ENCODE results near the gene SPON2. TPM values are rescaled to one million over a fixed set of nuclear protein-coding genes. Genes with fewer than 3 reads are reported as not detected.

SPON2 gene
- 10 to 100 TPM; 14.0 to 33.0 TPM for total RNA-seq
- long read RNA-seq, transcript SPON2-201 (6 exons, 1,869 nt), result major isoform, 6 of 12 reads
- long read RNA-seq, partial matches to known transcripts, result 4 of 12 reads
- long read RNA-seq, other reads (novel, unspliced or antisense), result 2 of 12 reads

DNA sequence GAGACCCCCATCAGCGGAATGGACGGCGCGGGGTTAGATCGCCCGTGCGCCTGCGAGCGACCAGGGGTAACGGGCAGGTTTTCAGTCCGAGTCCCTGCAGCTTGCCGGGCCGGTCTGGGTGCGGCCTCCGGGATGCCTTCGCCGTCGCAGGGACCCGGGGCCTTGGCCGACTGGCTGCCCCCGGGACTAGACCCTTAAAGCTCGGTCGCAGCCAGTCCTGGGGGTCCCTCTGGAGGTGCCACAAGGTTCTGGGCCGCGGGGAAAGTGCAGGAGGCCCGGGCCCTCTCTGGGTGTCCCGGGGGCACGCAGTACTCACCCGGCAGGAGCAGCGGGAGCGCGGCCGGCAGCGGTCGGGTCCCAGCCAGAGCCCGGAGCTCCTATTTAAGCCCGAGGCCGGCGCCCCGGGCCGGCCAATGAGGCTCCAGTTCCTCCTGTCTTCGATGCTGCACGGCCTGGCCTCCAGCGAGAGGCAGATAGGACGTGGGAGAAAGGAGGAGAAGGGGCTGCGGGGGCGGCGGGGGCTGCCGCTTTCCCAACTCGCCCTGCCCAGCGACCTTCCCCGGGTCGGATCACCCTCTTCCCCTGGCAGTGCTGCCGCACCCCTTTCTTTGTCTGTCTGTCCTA lies at the start of gene SPON2:
TSS of gene SPON2 (minus strand) at position 356 of the 624 bp plus-strand sequence.
- intact Hi-C loops (cut with DNase I), result no loop called here
- peak; percentile 27 to 47 for ATAC-seq
- peak; percentile 50 for DNase-seq

DNA sequence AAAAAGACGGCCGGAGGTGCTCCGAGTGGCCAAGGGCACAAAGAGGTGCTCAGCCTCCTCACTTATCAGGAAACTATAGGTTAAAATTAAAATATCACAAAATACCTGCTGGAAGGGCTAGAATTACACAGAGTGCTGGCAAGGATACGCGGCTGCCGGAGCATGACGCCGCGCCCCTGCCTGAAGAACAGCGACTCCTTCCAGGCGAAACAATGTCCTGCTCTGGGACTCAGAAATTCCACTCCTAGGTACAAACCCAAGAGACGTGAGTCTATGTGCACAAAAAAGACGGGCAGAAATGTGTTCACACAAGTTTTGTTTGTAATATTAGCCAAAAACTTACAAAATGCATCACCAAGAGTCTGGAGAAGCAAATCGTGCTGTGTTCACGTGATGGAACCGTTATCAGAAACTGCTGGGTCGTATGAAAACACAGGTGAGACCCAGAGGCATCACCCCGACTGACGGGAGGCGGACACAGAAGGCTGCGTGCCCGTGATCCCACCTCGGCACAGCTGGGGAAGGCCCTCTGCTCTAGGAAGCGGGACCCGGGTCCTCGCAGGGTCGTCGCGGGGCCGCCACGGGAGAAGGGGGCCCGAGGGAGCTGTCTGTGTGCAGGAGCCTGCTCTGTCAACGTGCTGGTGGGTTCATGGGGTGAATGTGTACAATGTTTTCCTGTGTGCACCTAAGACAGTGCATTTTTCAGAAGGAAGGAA lies 48.9 kb upstream of the SPON2 start:
- intact Hi-C loops (cut with DNase I), result no loop called here
- no peak for ATAC-seq

DNA sequence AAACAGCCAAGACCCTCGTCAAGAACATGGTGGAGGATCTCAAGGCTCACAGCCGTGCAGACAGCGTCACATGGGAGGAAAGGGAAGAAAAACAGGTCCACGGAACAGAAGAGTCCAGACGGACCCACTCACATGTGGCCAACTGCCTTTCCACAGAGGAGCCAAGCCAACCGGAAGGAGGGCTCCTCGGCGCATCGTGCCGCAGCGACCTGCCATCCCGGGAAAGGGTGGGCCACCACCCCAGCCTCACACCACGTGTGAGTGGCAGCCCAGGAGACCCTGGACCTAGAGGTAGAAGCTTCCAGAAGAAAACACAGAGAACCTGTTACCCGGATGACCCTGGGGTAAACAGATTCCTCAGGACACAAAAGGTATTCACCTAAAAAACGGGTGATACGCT lies 48.2 kb upstream of the SPON2 start:
- no peak for DNase-seq
- intact Hi-C loops (cut with DNase I), result no loop called here
- no peak for ATAC-seq

More for the DNA sequence above, 48.9 kb upstream of the SPON2 start:
- no peak for DNase-seq

DNA sequence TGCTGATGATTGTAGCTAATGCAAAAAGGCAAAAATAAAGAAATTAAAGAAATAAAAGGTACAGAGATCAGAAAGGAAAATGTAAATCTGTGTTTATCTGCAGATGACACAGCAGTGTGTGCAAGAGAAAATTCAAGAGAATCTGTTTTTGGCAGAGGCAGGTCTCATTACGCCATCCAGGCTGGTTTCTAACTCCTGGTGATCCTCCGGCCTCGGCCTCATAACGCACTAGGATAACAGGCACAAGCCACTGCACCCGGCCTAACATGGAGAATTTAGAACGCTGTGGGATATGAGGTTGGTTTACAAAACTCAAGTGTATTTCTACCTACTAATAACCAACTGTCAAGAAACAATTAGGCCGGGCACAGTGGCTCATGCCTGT lies 47.2 kb upstream of the SPON2 start:
- DNase-seq (no peak), ATAC-seq (no peak)
- intact Hi-C loops (cut with DNase I), result no loop called here

DNA sequence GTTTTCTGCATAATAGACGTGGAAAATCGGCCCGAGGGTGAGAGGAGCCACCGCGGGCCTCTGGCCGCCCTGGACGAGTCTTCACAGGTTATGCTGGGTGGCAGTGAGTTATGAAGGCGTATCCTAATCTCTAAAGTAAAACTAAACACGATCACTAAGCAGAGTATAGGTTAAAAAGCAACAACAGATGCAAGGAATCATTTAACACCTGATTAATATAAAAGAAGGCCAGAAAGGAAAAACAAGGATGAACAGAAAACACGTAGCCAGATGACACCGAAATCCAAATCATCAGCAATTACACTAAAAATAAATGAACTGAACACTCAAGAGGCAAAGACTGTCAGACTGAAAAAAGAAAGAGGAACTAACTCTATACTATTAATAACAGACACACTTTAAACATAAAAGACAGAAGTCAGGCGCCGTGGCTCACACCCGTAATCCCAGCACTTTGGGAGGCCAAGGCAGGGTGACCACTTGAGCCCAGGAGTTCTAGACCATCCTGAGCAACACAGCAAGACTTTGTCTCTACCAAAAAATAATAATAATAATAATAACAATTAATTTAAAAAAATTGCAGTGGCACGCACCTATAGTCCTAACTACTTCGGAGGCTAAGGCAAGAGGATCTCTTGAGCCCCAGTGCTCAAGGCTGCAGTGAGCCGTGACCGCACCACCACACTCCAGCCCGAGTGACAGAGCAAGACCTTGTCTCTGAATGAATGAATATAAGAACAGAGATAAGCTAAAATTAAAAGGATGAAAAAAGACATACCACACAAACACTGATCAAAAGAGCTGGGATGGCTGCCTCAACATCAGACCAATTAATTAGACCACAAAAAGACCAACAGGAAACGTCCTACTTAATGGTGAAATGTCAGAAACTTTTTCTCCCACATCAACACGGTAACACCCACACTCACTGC lies 46.5 kb upstream of the SPON2 start:
- intact Hi-C loops (cut with DNase I), result no loop called here
- no peak for DNase-seq
- no peak for ATAC-seq

DNA sequence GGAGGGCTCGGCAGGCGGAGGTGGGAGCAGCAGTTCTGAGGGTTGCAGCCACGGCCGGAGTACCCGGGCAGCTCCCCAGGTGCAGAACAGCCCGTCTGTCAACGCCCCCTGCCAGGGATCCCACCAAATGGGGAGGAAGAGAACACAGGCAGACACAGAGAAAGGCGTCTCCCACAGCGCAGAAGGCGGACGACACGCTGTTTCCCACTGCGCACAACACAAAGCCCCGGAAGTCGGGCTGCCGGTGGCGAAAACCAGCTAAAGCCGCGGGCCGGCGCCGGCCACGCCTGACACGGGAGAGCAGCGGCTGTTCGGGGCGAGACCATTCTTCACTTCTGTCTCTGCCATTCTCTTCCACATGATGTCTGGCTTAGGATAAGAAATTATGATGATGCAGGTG lies 45.0 kb upstream of the SPON2 start:
- intact Hi-C loops (cut with DNase I), result no loop called here
- DNase-seq (no peak), ATAC-seq (no peak)

DNA sequence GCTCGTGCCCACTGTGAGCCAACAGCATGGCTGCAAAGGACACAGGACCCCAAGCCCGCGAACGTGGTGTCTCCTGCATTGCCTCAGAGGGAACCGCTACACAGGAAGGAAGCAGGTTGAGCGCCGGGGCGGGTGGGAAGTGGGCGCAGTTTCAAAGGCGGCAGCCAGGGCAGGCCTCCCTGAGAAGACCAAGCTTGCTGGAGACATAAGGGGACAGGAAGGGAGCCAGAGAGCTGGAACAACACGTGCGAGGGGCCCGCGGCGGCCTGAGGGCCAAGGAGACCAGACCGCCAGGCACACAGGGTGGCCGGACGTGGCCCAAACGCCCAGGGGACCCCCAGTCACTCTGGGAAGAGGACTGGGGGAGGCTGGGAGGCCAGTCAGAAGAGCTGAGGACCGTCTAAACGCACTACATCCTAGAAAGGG lies 44.5 kb upstream of the SPON2 start:
- peak; percentile 6 to 32 for ATAC-seq

DNA sequence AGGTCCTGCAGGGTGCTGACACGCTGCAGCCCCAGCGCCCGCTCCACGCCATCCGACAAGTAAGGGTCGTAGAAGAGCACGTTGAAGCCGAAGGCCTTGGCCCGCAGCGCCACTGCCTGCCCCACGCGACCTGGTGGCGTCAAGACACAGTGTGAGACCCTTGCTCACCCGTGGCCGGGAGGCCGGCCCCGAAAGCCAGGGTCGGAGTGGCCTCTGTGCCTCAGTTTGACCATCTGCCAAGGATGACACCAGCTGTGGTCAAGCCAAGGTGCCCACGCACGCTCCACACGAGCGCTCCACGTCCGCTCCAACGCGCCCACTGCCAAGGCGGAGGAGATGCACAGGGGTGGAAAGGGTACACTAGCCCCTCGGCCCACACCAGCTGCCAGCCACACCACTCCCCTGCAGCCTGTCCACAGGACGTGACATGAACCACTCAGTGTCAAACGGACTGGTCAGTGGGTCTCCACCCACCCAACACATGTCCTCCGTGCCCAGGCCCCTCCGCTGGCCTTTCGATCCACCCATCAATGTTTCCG lies 43.8 kb upstream of the SPON2 start:
- intact Hi-C loops (cut with DNase I), result no loop called here
- DNase-seq, result no peak
- no peak for ATAC-seq

More for the DNA sequence above, 44.5 kb upstream of the SPON2 start:
- peak; percentile 67 for DNase-seq
- intact Hi-C loops (cut with DNase I), result no loop called here

DNA sequence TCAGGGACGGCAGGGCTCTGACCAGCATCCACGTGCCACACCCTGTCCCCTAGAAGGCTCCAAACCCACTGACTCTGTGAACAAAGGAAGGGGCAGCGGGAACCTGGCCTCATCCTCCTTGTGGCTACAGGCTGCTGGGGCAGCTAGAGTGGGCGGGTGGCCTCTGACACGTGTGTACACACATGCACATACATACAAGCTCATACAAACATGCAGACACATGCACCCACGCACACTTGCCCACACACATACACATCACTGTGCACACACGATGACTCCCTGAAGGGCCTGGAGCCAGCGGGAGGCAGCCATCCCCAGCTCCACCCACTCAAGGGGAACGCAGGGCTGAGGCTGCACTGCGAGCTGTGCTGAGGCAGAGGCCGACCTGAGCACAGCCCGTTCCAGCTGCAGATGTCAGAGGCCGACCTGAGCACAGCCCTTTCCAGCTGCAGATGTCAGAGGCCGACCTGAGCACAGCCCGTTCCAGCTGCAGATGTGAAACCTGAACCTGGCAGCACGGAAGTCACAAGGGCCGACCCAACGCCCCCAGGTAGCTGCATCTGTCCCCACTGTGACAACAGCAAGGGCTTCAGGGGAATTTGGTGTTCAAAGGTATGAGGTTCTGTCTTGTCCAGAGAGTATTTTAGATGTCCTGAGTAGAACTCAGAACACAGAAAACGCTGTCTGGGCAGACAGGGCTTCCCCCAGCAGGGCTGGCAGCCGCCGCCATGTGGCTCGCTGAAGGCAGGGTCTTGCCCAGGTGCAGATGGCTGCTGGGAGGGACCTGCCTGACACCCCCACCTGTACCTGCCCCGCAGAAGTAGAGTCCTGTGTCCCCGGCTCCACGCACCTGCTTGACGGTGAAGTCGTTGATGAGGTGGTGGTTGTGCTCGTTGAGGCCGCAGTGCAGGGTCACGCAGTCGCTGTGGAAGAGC lies 43.0 kb upstream of the SPON2 start:
- ATAC-seq, result peak in 1 of 2 donors; percentile 5
- DNase-seq, result no peak
- intact Hi-C loops (cut with DNase I), result no loop called here

DNA sequence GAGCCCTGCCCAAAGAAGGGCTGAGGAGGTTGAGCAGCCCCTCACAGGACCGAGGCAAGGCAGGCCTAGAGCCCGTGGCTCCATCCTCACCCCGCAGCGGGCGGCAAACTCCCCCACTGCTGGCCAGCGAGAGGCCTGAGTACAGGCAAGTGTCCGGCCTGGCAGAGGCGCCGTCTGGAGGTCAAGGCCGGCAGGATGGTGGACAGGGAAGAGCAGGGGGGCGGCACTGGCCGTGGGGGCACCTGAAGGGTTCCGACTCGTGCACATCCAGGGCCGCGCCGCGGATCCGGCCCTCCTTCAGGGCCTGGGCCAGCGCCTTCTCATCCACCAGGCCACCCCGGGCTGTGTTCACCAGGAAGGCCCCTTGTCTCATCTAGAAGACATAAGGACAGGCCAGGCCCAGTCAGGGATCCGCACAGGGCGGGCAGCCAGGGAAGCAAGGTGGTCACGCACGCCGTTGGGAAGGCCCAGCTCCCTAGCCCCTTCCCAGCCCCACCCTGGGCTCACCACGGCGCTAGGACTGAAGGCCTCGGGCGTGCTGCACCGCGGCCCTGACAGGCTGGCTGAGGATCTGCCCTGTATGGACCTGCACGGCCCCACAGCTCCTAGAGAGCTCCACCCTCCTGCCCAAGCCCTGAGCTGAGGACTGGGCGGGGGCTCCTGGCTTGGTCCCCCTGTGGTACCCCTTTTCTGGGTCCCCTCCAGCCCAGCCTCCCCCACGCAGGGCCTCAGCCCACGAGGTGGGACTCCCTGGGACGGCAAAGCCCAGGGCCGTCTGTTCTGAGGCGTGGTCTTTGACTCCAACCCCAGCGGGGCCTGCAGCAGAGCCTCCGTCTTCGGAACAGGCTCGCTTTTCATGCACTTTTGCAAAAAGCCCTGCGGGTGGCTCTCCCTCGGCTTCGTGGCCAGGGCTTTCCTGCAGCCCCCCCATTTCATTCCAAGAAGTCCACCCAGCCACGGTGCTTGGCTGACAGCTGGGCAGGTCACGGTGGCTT lies 42.0 kb upstream of the SPON2 start:
- DNase-seq, result no peak

DNA sequence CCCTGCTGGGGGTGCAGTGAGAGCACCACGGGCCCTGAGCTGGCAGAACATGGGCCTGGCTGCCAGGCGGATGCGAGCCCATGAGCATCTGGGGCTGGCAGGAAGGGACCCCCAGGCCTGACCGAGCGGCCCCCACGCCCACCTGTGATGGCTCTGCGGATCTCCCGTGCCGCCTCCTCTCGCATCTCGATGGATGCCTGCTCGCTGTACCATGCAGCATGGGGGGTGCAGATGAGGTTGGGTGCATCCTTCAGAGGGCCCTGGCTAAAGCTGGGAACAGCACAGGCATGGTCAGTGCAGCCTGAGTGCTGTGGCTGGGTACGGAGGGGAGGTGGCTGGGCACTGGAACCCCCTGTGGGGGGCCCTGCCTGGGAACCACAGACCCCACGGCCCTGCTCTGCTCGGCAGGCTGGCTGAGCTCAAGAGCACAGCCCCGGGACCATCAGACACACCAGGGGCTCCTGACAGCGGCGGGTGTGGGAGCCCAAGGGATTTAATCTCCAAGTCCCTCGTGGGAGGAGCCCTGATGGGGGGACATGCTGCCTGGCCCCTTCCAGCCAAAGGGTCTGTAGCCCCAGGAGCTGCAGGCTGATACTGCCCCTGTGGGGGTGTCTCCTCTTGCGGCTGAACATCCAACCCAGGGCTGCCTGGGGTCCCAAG lies 41.1 kb upstream of the SPON2 start:
- intact Hi-C loops (cut with DNase I), result no loop called here
- no peak for ATAC-seq
- DNase-seq, result peak; percentile 16

More for the DNA sequence above, 42.0 kb upstream of the SPON2 start:
- intact Hi-C loops (cut with DNase I), result no loop called here
- no peak for ATAC-seq

DNA sequence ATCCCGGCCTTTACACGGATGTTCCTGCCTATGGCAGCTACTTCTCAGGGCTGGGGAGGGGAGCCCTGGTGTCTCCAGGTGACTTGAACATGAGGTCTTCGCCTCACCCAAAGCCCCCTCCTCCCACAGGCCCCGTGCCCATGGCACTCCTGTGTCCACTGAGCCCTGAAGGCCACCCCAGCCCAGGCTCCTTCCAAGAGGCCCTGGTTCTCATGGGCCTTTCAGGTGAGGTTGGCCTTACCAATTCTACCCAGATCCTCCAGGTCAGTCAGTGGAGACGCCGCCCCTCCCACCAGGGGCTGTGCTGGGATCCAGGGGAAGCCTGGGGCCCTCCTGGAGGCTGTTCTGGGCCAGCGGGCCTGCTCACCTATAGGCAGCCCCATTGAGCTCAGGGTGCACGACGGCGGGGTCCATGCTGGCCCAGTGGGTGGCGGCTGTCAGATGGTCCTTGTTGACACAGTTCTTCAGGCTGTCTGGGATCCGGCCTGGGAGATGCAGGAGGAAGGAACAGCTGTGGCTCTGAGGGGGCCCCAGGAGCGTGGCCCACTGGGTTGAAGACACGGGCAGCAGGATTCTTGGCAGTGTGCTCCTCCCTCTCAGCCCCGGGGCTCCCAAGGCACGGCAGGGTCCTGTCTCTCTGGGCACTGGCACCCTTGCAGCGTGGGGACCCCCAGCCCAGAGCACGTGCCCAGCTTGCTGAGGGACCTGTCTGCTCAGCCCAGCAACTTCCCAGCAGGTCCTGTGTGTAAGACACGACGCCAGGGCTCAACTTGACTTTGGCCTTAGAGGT lies 40.4 kb upstream of the SPON2 start:
- no peak for ATAC-seq
- peak; percentile 18 for DNase-seq
- intact Hi-C loops (cut with DNase I), result no loop called here

DNA sequence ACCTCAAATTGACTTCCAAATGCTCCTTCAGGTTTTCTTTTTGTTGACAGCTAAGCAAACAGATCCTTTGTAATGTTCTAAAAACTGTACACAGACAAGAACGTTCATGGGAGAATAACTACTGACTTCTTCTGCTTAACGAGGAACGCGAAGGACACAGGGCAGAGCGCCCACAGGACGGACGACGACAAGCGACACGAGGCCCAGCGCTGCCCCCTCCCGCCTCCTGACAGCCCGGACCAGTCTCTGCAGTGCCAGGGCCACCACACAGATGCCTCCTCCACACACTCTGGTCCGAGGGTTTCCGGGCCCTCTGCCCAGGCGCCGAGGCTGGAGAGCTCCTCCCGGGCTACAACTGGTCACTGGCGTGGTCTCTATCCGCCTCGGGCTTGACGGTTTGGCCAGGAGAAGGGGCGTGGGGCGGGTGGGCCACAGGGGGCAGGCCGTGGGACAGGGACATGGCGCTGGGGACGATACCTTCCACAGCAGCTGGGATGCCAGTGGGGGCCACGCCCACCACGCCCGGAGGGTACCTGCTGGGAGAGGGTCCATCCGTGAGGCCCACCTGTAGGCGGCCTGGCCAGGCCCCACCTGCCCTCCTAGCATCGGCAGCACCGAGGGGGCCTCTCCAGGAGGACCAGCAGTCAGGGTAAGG lies 39.6 kb upstream of the SPON2 start:
- intact Hi-C loops (cut with DNase I), result no loop called here
- ATAC-seq (no peak), DNase-seq (peak; percentile 31)

DNA sequence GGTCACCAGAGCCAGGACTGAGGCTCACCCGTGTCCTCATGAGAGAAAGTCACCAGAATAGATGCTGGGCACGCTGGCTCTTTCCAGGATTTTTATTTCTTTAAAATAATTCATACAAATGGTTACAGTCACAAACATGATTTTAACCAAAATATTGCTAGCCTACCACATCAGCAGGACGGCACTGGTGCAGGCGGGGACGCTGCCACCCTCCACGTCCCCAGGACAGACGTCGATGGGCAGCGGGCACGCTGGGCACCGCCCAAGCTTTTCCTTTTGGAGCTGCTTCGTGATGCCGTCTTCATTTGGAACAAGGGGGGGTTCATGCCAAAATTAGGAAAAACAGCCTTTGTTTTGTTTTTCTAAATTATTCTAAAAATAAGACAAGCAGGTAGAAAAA lies 39.0 kb upstream of the SPON2 start:
- peak; percentile 14 for DNase-seq
- no peak for ATAC-seq
- intact Hi-C loops (cut with DNase I), result no loop called here

DNA sequence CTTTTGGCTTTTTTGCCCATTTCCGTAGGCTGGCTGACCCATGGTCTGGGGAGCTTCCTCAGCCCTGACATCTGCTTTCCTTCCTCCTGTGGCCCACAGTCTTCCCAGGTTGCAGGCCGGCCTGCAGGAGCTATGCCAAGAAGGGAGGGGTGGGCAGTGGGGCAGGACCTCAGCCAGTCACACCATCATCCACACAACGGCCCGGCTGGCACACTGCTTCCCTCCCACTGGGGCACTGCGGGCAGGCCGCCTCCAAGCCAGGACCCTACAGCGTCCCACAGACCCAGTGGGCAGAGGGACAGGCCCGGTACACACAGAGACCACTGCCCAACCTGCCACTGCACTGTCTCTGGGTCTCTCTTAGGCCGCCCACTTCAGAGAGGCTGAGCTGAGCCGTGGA lies 38.6 kb upstream of the SPON2 start:
- intact Hi-C loops (cut with DNase I), result no loop called here
- DNase-seq, result peak; percentile 22
- ATAC-seq, result no peak
